WERI-Rb-1 (cell line): ENCODE results near the gene ETF1.

ENCODE experiments used
- DNase-seq: peaks from one replicate; pipeline ENCODE4 v3.0.0-alpha.2; 2020
- H3K27ac ChIP-seq: fragments of 250-450 bp; sonication (Bioruptor Pico); 2 replicates; pipeline ENCODE4 v1.5.1; 2020; ENCODE audit warnings: mild to moderate bottlenecking, moderate library complexity
- H3K27me3 ChIP-seq: fragments of 250-450 bp; sonication (Bioruptor Pico); 2 replicates; pipeline ENCODE4 v1.5.1; 2021; ENCODE audit warnings: mild to moderate bottlenecking, low read depth, moderate library complexity; ENCODE audit not compliant: insufficient read depth, severe bottlenecking
- H3K36me3 ChIP-seq: fragments of 250-450 bp; sonication (Bioruptor Pico); 2 replicates; pipeline ENCODE4 v1.5.1; 2020; ENCODE audit warnings: mild to moderate bottlenecking, moderate library complexity
- H3K4me3 ChIP-seq: 2 replicates; pipeline ENCODE4 v1.5.1; 2011; ENCODE audit warnings: low read depth, mild to moderate bottlenecking, control low read depth, low read length
- H3K9me3 ChIP-seq: fragments of 250-450 bp; sonication (Bioruptor Pico); 2 replicates; pipeline ENCODE4 v1.5.1; 2021; ENCODE audit warnings: mild to moderate bottlenecking, moderate library complexity; ENCODE audit not compliant: severe bottlenecking
- CTCF ChIP-seq: IDR thresholded peaks from 2 replicates; pipeline ENCODE4 v1.5.1; 2011; ENCODE audit warnings: low read depth, mild to moderate bottlenecking, control low read depth, inconsistent platforms, low read length

ETF1 gene

GRCh38 chr5:138549414-138549813 is 6.4 kb upstream of the ETF1 start:
- Histone ChIP-seq H3K9me3 (no peaks in the 10 kb centered on the region), H3K36me3 (peaks cover 11% of the 10 kb centered on the region), H3K27ac (no peak overlapping the region), H3K4me3 (no peak overlapping the region), H3K27me3 (no peaks in the 10 kb centered on the region)
- TF ChIP-seq CTCF, result no peak
- DNase-seq, result no peak

GRCh38 chr5:138545919-138546562 is 3.0 kb upstream of the ETF1 start:
- Histone ChIP-seq H3K4me3 (no peak overlapping the region), H3K27me3 (no peaks in the 10 kb centered on the region), H3K27ac (no peak overlapping the region), H3K9me3 (no peaks in the 10 kb centered on the region), H3K36me3 (peaks cover 24% of the 10 kb centered on the region)
- no peak for TF ChIP-seq CTCF
- DNase-seq, result no peak

GRCh38 chr5:138544181-138545134 is 1.4 kb upstream of the ETF1 start:
- H3K9me3 ChIP-seq, result no peaks in the 10 kb centered on the region
- TF ChIP-seq CTCF, result no peak
- H3K27me3 ChIP-seq, result no peaks in the 10 kb centered on the region
- DNase-seq, result no peak
- H3K36me3 ChIP-seq, result peaks cover 40% of the 10 kb centered on the region
- H3K27ac ChIP-seq, result peak overlapping the region; percentile 99
- H3K4me3 ChIP-seq, result peak overlapping the region; percentile 100

- no peak for TF ChIP-seq CTCF
- Histone ChIP-seq H3K4me3 (peak overlapping the region; percentile 100), H3K27me3 (no peaks in the 10 kb centered on the region), H3K27ac (peak overlapping the region; percentile 99), H3K9me3 (no peaks in the 10 kb centered on the region), H3K36me3 (peaks cover 46% of the 10 kb centered on the region)
- DNase-seq, result no peak
Observed at GRCh38 chr5:138543730-138544104, 681 bp upstream of the ETF1 start.

GRCh38 chr5:138542180-138542955 is 668 bp downstream of the ETF1 start:
- Histone ChIP-seq H3K27ac (peak overlapping the region; percentile 99), H3K36me3 (peaks cover 55% of the 10 kb centered on the region), H3K27me3 (no peaks in the 10 kb centered on the region), H3K4me3 (peak overlapping the region; percentile 100), H3K9me3 (no peaks in the 10 kb centered on the region)
- no peak for TF ChIP-seq CTCF
- no peak for DNase-seq
